Stimulated activated CD8-positive, alpha-beta memory T cell treated with anti-CD3 and anti-CD28 coated beads, Interleukin-15, amount 100 ng/mL, for 48 hours (primary cell): ENCODE data around the gene TSSK2.

Experiments
- DNase-seq, 2 donors: peaks; one replicate each; pipeline ENCODE4 v3.0.0-alpha.2; 2020; ENCODE audit warnings: low read depth in 2 of 2

Gene TSSK2

GRCh38 chr22:19125011-19125410 is 6.1 kb upstream of the TSSK2 start:
- DNase-seq = no peak

GRCh38 chr22:19125474-19126308 is 5.4 kb upstream of the TSSK2 start:
- DNase-seq = no peak

GRCh38 chr22:19126309-19127273 is 4.5 kb upstream of the TSSK2 start:
- DNase-seq = no peak

GRCh38 chr22:19127329-19128008 is 3.6 kb upstream of the TSSK2 start:
- no peak for DNase-seq

- DNase-seq = no peak
Measured at GRCh38 chr22:19128009-19128401, 3.1 kb upstream of the TSSK2 start.

- DNase-seq = no peak
Measured at GRCh38 chr22:19128946-19129727, 2.0 kb upstream of the TSSK2 start.

GRCh38 chr22:19129871-19130270 is 1.2 kb upstream of the TSSK2 start:
- DNase-seq = no peak

- DNase-seq = no peak
Measured at GRCh38 chr22:19131685-19132015, 542 bp downstream of the TSSK2 start.

- DNase-seq = no peak
Measured at GRCh38 chr22:19132153-19132552, 1.0 kb downstream of the TSSK2 start.

GRCh38 chr22:19132693-19133400 is 1.7 kb downstream of the TSSK2 start:
- DNase-seq = no peak

- no peak for DNase-seq
Measured at GRCh38 chr22:19133561-19133960, 2.5 kb downstream of the TSSK2 start.

- no peak for DNase-seq
Measured at GRCh38 chr22:19134176-19134831, 3.2 kb downstream of the TSSK2 start.

- DNase-seq = no peak
Measured at GRCh38 chr22:19134874-19135273, 3.8 kb downstream of the TSSK2 start.

- DNase-seq = no peak
Measured at GRCh38 chr22:19136915-19137314, 5.8 kb downstream of the TSSK2 start.

GRCh38 chr22:19137384-19138216 is 6.5 kb downstream of the TSSK2 start:
- DNase-seq = no peak

- DNase-seq = no peak
Measured at GRCh38 chr22:19138217-19139000, 7.3 kb downstream of the TSSK2 start.

- DNase-seq = no peak
Measured at GRCh38 chr22:19139001-19139356, 7.9 kb downstream of the TSSK2 start.

GRCh38 chr22:19139974-19140373 is 8.9 kb downstream of the TSSK2 start:
- no peak for DNase-seq

GRCh38 chr22:19142394-19142793 is 11.3 kb downstream of the TSSK2 start:
- DNase-seq = no peak
